Stimulated activated CD8-positive, alpha-beta memory T cell treated with anti-CD3 and anti-CD28 coated beads, Interleukin-4, amount 100 ng/mL, for 48 hours (primary cell): ENCODE data around the gene ANXA11.

ENCODE experiments used
- DNase-seq: peaks from one replicate; pipeline ENCODE4 v3.0.0-alpha.2; 2020

The ANXA11 gene

DNA sequence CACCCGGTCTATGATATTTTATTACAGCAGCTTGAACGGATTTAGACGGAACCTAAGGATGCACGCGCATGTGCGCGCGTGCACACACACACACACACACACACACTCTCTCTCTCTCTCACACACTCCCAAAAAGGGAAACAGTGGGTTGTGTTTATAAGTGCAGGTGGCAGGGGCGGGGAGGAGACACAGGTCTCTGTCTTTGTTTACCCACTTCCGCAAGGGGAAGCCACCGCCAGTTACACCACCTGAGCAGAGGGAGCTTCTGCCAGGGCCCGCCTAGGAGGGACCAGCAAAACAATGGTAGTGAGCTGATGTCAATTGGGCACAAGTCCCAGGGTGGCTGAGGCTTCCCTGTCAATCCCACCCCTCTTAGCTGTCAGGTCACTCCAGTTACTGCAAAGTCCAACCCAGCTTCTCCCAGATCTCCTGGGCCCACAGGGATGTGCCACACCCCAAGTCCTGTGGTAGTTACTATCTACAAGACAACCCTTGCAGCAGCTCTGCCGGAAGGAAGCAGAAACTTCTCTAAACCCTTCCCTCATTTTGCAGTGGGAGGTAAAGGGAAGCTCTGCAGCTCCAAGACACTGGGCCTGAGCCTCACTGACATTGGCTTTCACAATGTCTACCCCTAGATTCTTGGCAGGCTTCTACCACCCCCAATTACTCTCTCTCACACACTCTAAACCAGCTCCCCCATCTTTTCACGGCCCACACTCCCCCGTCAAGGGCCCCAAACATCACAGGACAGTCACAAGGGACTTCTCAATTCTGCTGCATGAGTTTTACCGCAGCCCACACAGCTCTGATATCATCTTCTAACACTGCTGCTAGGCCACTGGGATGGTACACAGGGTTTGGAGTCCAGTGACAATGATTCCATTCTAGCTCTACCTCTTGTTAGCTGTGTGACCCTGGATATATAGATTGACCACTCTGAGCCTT lies 17.6 kb downstream of the ANXA11 start:
- DNase-seq: peak; percentile 79

DNA sequence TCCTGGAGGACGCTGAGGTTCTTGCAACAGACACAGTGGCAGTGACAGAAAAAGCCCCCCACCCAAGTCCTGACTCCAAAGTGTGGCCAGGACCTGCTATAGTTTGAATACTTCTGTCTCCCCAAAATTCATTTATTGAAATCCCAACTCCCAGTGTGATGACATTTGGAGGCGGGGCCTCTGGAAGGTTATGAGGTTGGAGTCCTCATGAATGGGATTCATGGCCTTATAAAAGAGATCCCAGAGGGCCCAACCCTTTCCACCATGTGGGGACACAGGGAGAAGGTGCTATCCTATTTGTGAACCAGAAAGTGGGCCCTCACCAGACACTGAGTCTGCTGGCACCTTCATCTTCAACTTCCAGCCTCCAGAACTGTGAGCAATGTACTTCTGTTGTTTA lies 18.3 kb downstream of the ANXA11 start:
- no peak for DNase-seq

DNA sequence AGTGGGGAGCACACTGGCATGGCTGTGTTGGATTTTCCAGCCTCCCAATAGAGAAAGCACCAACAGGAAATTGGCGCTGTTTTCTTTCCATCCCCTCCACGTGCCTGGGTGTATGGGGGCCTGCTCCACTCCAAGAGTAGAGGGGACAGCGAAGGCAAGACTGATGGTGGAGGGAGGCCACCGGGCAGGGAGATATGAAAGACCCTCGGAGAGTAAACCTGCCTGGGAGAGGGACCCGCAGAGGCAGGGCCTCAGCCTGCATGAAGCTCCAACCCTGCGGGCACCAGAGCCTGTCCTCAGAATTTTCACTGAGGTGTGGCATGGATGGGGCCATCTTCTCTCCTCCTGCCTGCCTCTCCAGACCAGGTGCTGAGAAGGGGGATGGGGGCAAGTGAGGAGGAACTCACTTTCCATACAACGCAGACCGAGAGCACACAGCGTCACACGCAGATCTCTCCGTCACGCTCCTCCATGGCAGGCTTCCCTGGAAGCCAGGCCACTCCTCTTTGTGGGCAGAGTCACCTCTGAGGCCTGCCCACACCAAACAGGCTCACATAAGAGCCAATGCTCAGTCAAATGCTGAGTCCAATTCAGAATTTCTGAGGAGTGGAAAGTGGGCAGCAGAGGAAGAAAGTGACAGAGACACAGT lies 18.8 kb downstream of the ANXA11 start:
- peak; percentile 70 for DNase-seq

DNA sequence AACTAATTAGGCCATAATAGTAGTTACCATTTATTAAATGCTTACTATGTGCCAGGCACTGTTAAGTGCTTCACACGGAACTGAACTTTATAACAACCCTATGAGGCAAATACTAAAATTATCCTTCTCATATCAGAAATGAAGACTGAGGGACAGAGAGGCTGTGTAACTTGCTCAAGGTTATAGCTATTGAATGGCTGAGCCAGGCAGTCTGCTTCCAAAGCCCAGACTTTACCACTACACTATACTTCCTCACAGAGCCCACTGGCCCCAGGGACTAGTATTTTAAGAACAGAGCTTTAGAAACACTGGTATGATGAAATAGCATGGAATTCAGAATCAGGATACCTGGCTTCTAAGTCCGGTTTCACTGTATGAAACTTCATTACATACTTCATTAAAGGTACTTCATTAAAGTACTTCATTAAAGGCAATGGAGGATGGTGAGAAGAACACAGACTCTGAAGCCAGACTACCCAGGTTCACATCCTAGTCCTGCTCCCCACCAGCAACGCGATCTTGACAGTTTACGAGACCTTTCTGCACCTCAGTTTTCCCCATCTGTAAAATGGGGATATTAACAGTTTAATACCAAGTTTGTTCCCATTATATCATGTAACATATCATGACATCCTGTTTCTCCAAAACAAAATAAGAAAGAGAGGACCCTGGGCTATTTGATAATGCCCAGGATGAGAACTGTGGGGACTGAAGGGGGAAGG lies 19.6 kb downstream of the ANXA11 start:
- no peak for DNase-seq

DNA sequence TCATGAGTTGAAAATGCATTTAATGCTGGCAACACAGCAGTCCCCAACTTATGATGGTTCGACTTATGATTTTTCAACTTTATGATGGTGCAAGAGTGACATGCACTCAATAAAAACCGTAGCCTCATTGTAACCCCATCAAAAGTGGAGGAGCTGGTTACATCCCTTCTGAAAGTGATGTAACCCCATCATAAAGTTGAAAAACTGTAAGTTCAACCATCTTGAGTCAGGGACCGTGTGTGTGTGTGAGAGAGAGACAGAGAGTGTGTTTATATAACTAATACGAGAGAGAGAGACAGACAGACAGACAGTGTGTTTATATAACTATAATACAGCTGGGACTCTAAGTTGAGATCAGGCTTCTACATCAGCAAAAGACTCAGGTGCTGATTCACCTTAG lies 21.0 kb downstream of the ANXA11 start:
- DNase-seq: no peak

DNA sequence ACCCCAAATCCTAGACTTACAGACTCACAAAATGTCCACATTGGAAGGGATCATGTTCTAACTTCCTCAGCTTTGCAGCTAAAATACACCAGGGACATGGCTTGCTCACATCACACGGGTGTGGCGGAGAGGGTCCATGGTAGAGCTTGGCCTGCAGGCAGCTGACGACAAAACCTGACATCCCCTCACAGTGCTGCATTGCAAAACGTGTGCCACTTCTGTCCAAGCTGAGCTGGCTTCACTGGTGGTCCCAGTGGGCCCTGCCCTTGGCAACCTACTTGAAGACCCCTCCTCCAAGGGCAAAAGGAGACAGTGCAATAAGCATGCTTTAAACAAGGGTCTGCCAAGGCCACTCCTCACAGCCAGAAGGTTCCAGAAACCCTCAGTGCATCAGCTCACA lies 21.9 kb downstream of the ANXA11 start:
- no peak for DNase-seq

DNA sequence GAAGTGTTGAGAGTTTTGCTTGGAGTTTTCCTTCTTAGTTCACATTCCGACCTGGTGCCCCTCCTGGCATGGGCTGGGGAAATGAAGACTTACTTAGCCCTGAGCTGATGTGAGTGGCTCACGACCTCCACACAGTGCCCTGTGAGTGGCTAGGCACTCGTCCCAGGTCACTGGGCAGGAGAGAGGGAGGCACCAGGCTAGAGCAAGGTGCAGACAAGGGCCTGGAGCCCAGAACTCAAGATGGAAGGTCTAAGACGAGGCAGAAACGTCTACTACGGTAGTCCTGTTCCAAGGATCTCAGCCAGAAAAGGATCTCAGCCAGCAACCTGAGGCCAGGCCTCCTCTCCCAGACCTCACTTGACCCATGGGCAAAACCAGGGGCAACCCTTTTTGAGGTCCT lies 22.4 kb downstream of the ANXA11 start:
- no peak for DNase-seq

DNA sequence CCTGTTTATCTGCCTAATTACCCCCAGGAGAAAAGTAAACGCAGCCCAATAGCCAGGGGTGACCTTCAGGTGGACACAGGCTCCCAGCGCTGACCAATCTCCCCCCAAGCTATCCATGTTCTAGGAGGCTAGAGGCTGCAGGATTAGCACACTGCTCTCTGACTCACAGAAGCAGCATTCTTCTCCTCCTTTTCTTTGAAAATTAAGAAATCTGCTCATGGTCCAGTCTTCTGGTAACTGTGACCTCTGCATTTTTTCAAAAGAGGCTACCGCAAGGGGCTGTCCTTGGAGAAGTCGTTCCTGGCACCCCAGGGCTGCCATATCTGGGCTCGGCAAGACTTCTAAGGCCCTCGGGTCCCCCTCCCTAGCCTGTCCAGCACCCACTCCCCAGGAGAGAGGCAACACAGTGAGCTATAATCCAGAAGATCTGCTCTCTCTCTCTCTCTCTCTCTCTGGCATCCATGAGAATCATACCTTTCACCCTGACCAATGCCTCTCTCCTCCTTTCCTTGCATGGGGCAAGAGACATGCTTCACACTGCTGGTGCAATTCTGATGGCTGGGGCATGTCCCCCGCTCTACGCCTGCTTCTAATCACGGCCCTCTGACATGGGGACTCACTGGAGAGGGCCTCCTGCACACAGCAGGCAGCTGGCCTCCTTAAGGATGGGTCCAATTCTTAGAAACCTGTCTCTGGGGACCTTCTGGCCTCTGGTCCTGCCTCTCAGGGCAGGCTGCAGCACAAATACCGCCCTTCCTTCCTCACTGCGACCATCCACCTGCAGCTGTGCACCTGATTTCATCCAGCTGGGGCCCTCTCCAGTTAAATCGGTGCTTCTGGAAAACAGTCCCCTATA lies 27.3 kb downstream of the ANXA11 start:
- no peak for DNase-seq

DNA sequence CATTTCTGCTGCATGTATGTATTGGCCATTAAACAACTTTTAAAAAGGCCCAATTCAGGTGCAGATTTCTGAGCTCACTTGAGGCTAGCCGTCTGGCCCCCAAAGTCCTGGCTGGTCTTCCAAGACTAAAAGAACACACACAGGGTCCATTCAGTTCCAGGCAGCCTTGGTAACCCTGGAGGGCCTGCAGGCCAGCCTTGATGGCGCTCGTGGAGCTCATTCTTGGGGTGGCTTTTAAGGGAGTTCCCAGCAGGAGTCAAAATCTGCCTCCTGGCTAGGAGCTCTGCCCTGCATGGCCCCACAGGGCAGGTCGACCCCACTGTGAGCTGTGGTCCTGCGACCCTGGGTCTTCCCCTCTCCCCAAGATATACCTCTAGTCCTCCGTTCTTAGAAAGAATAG lies 28.8 kb downstream of the ANXA11 start:
- no peak for DNase-seq

DNA sequence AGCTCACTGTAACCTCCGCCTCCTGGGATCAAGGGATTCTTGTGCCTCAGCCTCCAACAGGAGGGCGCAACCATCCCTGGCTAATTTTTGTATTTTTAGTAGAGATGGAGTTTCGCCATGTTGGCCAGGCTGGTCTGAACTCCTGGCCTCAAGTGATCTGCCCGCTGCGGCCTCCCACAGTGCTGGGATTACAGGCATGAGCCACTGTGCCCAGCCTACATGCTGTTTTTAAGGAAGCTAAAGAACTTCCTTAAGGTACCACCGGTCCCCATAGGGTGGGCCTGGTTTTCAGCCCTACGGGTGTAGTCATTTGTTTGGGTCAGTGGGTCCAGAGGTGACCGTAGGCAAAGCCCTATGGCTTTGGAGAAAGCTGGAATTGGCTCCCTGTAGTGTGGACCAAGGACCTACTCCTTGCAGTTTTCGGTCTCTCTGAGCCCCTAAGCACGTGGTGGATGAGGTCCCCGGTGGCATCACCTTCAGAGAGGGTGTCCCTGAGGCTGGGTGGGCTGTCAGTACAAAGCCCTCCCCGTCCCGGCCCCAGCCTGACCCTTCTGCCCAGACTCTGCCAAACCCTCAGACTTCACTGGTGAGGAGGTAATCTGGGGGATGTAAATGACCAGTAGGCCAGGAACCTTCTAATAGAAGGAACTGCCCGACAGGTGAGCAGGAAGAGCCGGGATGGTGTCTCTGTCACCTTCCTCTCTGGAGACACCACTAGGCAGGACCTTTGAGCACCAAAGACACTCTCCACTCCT lies 30.5 kb downstream of the ANXA11 start:
- DNase-seq: no peak

DNA sequence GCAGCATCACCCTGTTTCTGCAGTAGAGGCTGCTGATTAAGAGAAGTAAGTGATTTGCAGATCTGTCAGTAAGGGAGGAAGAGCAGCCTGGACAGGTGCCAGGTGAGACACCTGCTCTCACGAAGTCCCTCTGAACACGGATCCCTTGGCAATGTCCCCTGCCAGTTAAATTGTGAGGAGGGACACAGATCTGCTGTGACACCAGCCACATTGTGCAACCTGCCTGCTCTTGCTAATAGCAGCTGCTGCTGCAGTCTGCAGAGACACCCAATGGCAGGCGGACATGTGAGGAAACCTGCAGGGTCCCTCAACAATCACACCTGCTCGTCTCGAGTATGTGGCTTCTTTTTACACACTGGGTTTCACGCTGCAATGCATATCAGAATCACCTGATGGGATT lies 31.9 kb downstream of the ANXA11 start:
- DNase-seq: no peak

DNA sequence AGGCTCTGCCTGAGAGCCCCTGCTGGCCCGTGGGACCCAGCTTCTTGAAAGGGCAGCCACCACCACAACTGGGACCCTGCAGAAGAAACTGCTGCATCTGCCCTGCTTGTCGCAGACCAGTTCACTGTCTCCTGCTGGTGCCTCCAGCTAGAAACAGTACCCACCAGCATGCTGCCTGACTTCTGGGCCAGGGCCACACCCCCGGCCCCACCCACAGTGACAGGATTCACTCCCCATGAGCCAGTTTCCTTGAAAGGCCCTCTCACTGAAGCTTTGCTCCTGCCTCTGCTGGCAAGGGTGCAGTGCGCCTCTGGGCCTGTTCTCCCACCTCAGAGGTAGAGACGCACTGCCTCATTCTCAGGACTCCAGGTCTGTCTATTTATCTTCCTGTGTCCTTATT lies 32.4 kb downstream of the ANXA11 start:
- no peak for DNase-seq

DNA sequence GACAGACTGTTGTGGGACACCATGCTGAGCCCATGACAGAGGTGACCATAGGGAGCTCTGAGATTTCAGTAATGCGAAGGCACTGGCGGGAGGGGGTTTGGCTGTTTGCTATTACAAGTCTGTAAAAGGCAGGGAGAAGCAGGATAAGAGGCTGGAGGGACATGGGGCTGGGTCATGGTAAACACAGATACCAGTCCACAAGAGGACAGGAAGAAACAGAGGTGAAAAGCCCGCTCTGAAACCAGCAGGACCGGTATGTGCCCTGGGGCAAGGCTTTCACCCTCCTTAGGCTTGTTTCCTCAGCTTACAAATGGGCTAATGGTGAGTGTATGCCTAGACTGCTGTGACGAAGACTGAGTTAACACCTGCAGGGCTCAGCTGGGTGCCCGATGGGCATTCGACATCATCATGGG lies 34.1 kb downstream of the ANXA11 start:
- DNase-seq: no peak

DNA sequence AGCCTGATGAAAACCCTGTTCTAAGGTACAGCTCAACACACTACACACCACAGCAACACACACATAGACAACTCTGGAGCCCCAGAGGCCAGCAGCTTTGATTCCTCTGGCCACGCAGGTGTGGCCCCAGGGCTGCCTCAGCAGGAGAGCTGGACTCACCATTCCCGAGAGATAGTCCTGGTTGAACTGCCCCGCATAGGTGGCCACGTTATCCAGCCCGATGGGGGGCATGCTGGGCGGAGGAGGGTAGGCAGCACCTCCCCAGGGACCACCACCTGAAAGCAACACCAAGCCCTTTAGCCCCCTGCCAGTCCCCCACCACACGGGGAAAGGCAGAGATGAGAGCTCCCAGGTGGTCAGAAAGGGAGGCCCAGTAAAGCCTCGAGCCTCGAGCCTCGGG lies 34.7 kb downstream of the ANXA11 start:
- no peak for DNase-seq

DNA sequence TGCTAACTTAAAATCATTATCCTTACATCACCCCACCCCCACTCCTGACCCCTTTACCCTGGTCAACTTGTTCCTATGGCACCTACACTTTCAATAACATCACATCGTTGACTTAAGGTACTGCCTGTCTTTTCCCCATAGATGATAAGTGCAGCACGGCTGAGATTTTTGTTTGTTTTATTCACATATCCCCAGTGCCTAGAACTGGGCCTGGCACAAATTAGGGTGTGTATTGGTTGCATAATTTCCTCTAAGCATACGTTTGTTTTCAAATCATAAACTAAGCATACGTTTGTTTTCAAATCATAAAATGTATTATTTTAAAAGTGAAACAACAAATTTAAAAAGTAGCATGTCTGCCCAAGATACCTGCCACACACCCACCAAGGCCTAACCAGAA lies 35.3 kb downstream of the ANXA11 start:
- DNase-seq: no peak

DNA sequence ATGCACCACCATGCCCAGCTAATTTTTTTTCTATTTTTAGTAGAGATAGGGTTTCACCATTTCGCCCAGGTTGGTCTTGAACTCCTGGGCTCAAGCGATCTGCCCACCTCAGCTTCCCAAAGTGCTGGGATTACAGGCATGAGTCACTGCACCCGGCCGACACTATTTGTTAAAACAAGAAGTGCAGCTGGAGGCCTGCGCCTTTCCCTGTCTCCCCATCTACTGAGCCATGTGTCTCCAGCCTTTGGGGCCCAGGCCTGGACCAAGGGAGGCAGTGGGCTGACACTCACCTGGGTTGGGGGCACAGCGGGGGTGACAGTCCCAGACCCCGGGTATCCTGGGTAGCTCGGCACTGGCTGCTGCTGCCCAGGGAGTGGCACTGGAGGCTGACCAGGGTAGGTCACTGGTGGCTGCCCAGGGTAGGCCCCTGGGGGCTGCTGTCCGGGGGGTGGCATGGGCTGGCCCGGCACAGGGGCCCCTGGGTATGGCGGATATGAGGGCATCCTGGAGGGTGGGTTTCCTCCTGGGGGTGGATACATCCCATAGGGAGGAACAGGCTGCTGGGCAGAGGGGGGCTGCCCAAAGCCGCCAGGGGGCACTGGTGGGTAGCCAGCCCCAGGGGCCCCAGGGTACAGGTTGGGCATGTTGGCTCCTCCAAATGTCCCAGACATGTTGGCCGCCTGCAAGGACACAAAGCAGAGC lies 36.5 kb downstream of the ANXA11 start:
- DNase-seq: peak; percentile 52

DNA sequence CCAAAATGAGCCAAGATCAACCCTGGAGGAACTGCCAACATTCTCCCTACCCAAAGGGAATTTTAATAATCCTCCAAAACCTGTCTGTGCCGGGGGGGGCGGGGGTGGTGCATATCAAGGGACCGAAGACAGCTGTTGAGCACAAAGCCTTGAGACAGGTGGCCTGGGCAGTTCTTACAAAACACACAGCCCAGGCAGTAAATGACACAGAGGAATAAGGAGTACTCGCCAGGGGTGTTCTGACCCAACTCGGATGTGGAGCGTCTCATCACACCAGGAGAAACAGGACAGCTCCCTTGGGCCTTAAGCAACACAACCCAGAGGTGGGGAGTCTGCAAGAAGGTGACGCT lies 37.2 kb downstream of the ANXA11 start:
- no peak for DNase-seq

DNA sequence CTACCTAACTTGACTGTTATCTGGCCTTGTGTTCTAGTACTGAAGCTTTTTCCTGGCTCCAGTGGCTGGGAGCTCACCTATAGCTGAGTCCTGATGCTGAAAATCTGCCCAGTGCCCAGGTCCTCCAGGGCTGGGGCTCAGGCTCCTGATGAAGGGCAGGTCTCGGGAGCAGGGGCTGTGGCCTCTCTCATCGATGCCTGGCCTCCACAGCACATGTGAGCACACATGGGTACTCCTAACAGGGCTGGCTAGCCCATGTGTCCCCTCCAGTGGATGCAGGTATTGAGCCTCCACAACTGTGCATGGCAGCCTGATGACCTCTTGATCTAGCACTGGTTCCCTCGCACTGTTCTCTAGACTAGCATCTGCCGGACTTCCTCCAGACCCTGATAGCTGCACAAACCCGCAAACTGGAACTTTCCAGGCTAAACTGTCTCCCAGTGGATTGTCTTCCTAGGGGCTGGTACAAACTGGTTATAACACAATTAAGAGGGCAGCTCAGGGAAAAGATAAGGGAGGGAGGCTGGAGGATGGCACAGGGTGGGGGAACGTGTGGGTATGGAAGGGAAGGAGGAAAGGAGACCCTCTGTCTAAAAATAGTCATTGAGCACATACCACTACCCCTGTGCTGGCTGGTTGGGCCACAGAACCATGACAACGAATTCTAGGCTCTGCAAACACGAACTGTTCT lies 37.7 kb downstream of the ANXA11 start:
- no peak for DNase-seq

DNA sequence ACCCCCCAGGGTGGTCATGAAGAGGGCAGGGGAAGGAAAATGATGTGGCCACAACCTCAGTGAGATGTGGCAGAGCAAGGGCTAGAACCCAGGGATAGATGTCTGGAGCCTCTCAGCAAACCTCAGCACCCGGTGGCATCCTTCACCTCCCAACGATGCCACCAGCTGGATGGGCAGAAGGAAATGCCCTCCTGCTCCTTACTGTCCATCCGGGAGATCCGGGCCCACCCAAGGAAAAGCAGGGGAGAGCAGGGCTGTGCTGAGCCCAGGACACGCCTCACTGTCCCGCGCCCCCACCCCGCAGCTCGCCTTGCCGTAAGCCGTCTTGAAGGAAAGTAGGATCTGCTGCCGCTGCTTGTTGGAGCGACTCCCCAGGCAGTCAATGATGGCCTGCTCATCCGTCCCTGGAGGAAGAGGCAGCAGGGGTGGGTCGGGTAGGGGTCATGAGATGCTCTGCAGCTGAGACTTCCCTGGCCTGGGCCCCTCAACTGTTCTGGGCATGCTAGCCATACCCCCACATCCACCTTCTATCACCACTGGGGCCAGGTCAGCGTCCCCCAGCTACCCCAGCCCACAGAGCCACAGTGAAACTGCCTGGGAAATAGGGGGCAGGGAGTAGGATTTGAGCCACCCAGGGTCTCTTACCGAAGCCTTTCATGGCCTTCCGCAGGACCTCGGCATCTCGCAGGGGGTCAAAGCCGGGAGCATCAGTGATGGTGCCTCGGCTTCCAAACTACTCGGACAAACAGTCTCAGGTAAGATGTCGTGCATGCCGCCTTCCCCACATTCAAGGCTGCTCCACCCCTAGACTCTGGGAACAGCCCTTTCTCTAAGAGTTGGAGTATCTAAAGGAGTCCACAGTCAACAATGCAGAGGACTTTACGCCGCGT lies 38.5 kb downstream of the ANXA11 start:
- no peak for DNase-seq

DNA sequence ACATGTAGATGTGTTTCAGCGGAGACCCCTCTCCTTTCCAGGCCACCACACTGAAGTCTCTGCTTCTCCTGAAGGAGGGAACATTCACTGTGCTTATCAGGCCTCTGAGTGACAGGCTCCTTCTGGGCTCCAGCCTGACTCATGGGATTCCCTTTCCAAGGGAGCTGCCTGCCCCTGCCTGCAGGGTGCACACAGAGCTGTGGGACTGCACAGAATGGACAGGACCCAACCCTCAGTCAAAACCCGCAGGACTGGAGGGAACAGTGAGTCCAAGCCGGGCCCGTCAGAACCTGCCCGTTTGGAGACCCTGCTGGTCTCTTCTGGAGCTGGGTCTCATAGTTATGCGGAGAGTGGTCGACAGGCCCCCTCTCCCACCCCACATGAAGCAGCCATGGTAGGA lies 40.2 kb downstream of the ANXA11 start:
- DNase-seq: no peak
